HUES64 (cell line): Measurements from ENCODE around the gene EHMT2.
"Not testable (repeated sequence)": the region's sequence is repeated elsewhere in the genome, so short reads cannot be mapped to it uniquely, and the experiment has no call there.

Experiments used
- H3K27ac ChIP-seq: 2 replicates; pipeline ENCODE4 v1.7.0; 2013; ENCODE audit warnings: low read depth, low read length, inconsistent platforms
- H3K27me3 ChIP-seq: 2 replicates; pipeline ENCODE4 v1.6.1; 2013; ENCODE audit warnings: mild to moderate bottlenecking, low read length; ENCODE audit not compliant: insufficient read depth
- H3K36me3 ChIP-seq: 2 replicates; pipeline ENCODE4 v1.6.1; 2013; ENCODE audit warnings: mild to moderate bottlenecking, low read length; ENCODE audit not compliant: insufficient read depth
- H3K4me1 ChIP-seq: 2 replicates; pipeline ENCODE4 v1.6.1; 2013; ENCODE audit warnings: mild to moderate bottlenecking, low read length, moderate library complexity; ENCODE audit not compliant: insufficient read depth
- H3K4me3 ChIP-seq: 2 replicates; pipeline ENCODE4 v1.5.1; 2013; ENCODE audit warnings: mild to moderate bottlenecking, low read length, moderate library complexity
- H3K9ac ChIP-seq: 2 replicates; pipeline ENCODE4 v1.6.1; 2013; ENCODE audit warnings: mild to moderate bottlenecking, low read depth, low read length
- H3K9me3 ChIP-seq: 2 replicates; pipeline ENCODE4 v1.6.1; 2013; ENCODE audit warnings: low read depth, low read length; ENCODE audit not compliant: insufficient read depth
- WGBS: fragments of 150-250, 120-280 bp; methylation state at CpG from one replicate; pipeline ENCODE4 v1.1.7; 2013; ENCODE audit warnings: missing lambda C conversion rate; 5-methylcytosine and 5-hydroxymethylcytosine counted together

Gene EHMT2

GRCh38 chr6:31877651-31878161 is 19.8 kb downstream of the EHMT2 start:
- H3K9me3 ChIP-seq = no peaks in the 10 kb centered on the region
- no peak overlapping the region for H3K27ac ChIP-seq
- no peak overlapping the region for H3K4me3 ChIP-seq
- H3K9ac ChIP-seq = no peak overlapping the region
- WGBS = 81% methylated on average over 10 of the region's 10 CpGs
- no peaks in the 10 kb centered on the region for H3K27me3 ChIP-seq
- H3K4me1 ChIP-seq = no peaks in the 10 kb centered on the region
- peaks cover 32% of the 10 kb centered on the region for H3K36me3 ChIP-seq

GRCh38 chr6:31877125-31877650 is 20.3 kb downstream of the EHMT2 start:
- H3K9ac ChIP-seq = no peak overlapping the region
- H3K9me3 ChIP-seq = no peaks in the 10 kb centered on the region
- no peaks in the 10 kb centered on the region for H3K4me1 ChIP-seq
- H3K27ac ChIP-seq = no peak overlapping the region
- no peaks in the 10 kb centered on the region for H3K27me3 ChIP-seq
- 75% methylated on average over 3 of the region's 3 CpGs for WGBS
- no peak overlapping the region for H3K4me3 ChIP-seq
- peaks cover 27% of the 10 kb centered on the region for H3K36me3 ChIP-seq

GRCh38 chr6:31876357-31876756 is 21.1 kb downstream of the EHMT2 start:
- Histone ChIP-seq H3K9ac (no peak overlapping the region), H3K27ac (no peak overlapping the region), H3K4me3 (no peak overlapping the region), H3K36me3 (peaks cover 20% of the 10 kb centered on the region), H3K9me3 (no peaks in the 10 kb centered on the region), H3K27me3 (no peaks in the 10 kb centered on the region), H3K4me1 (0 out of 2 replicates have a peak, but pooled peaks cover 1% of the 10 kb centered on the region)
- 96% methylated on average over 6 of the region's 7 CpGs for WGBS

DNA sequence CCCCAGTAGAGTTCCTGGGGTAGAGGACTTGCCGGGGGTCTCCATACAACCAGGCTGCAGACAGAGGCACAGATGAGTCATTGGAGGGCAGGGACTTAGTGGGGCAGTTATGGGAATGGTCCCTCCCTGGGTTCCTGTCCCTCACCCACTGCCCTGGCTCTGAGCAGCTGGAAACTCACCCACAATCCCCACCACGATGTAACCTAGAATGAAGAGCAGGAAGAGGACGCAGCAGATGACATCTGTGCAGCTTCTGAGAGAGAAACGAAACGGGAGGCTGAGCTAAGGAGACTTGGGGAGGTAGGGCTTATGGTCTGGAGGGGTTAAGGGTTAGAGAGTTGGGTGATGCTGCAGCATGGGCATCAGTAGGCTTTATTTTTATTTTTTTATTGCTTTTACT is 21.6 kb downstream of the EHMT2 start:
- WGBS = 86% methylated on average over 5 of the region's 5 CpGs
- H3K4me3 ChIP-seq = no peak overlapping the region
- peaks cover 15% of the 10 kb centered on the region for H3K36me3 ChIP-seq
- H3K27me3 ChIP-seq = no peaks in the 10 kb centered on the region
- no peak overlapping the region for H3K27ac ChIP-seq
- no peaks in the 10 kb centered on the region for H3K9me3 ChIP-seq
- peaks cover 6% of the 10 kb centered on the region; the same call in 1 of the 2 replicates for H3K4me1 ChIP-seq
- no peak overlapping the region for H3K9ac ChIP-seq

- no peaks in the 10 kb centered on the region for H3K9me3 ChIP-seq
- peaks cover 6% of the 10 kb centered on the region for H3K36me3 ChIP-seq
- H3K4me3 ChIP-seq = no peak overlapping the region
- peaks cover 9% of the 10 kb centered on the region; the same call in 1 of the 2 replicates for H3K4me1 ChIP-seq
- 87% methylated on average over 5 of the region's 5 CpGs for WGBS
- H3K27ac ChIP-seq = no peak overlapping the region
- H3K27me3 ChIP-seq = no peaks in the 10 kb centered on the region
- no peak overlapping the region for H3K9ac ChIP-seq
Observed at GRCh38 chr6:31874836-31875572, 22.5 kb downstream of the EHMT2 start.

- H3K36me3 ChIP-seq = no peaks in the 10 kb centered on the region
- no peaks in the 10 kb centered on the region for H3K9me3 ChIP-seq
- peaks cover 9% of the 10 kb centered on the region; the same call in 1 of the 2 replicates for H3K4me1 ChIP-seq
- no peak overlapping the region for H3K9ac ChIP-seq
- H3K27me3 ChIP-seq = no peaks in the 10 kb centered on the region
- no peak overlapping the region for H3K27ac ChIP-seq
- no peak overlapping the region for H3K4me3 ChIP-seq
- WGBS = 82% methylated on average over 4 of the region's 4 CpGs
Observed at GRCh38 chr6:31874084-31874670, 23.3 kb downstream of the EHMT2 start.

DNA sequence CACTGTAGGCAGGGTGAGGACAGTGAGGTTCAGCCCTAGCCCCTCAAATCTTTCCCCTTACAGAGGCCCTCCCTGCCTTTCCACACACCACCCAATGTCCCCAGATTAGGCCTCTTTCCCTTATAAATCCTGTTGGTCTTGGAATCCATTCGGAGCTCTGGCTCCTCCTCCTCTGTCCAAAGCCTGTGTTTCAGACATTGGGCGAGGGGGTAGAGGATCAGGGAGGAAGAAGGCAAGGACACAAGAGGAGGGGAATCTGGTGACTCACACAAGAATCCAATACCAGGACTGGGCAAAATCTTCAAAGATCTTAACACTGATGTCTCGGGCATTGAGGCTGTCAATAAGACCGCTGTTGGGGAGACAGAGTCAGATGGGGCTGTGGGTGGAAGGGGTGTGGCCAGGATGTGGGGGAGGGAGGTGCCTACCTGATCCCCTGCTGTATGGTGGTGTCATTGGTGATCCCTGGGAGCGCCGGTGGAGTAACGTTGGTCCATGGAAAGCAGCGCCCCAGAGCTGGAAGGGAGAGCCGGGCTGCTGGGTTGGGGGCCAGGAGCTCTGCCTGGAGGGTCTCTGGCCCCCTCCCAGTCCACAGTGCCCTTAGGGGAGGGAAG is 26.3 kb downstream of the EHMT2 start:
- H3K4me3 ChIP-seq = no peak overlapping the region
- 70% methylated on average over 9 of the region's 9 CpGs for WGBS

DNA sequence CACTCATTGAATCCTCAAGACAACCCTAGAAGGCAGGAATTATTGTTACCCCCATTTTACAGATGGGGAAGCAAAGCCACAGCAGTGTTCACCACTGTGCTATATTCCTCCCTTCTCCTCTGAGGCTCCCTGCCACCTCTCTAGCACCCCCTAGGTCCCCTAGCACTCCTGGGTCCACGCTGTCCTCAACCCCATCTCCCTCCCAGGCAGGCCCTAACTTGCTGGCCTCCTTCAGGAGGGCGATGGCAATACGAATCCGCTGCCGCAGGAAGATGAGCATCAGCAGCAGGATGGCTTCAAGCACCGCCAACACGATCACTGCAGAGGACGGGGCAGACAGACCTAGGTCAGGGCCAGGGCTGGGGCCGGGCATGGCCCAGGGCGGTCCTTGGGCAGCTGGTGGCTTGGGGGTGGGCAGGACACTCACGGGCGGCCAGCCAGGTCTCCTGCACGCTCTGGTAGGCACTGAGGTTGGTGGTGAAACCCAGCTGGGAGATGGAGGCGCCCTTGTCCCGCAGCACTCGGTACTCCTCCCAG is 27.0 kb downstream of the EHMT2 start:
- H3K9ac ChIP-seq = no peak overlapping the region
- H3K9me3 ChIP-seq = no peaks in the 10 kb centered on the region
- H3K36me3 ChIP-seq = no peaks in the 10 kb centered on the region
- 88% methylated on average over 16 of the region's 16 CpGs for WGBS
- no peak overlapping the region for H3K27ac ChIP-seq
- no peak overlapping the region for H3K4me3 ChIP-seq
- no peaks in the 10 kb centered on the region for H3K27me3 ChIP-seq
- peaks cover 9% of the 10 kb centered on the region; the same call in 1 of the 2 replicates for H3K4me1 ChIP-seq

More for the DNA sequence above, 26.3 kb downstream of the EHMT2 start:
- Histone ChIP-seq H3K27me3 (no peaks in the 10 kb centered on the region), H3K9ac (no peak overlapping the region), H3K36me3 (no peaks in the 10 kb centered on the region), H3K9me3 (no peaks in the 10 kb centered on the region), H3K4me1 (peaks cover 9% of the 10 kb centered on the region; the same call in 1 of the 2 replicates), H3K27ac (no peak overlapping the region)

- peaks cover 9% of the 10 kb centered on the region; the same call in 1 of the 2 replicates for H3K4me1 ChIP-seq
- no peak overlapping the region for H3K4me3 ChIP-seq
- 89% methylated on average over 8 of the region's 8 CpGs for WGBS
- H3K9ac ChIP-seq = no peak overlapping the region
- H3K27me3 ChIP-seq = no peaks in the 10 kb centered on the region
- H3K9me3 ChIP-seq = no peaks in the 10 kb centered on the region
- no peak overlapping the region for H3K27ac ChIP-seq
- H3K36me3 ChIP-seq = no peaks in the 10 kb centered on the region
Observed at GRCh38 chr6:31869343-31869742, 28.2 kb downstream of the EHMT2 start.

- H3K9ac ChIP-seq, H3K27ac ChIP-seq, H3K4me3 ChIP-seq, H3K9me3 ChIP-seq, H3K27me3 ChIP-seq, H3K36me3 ChIP-seq, H3K4me1 ChIP-seq: not testable (repeated sequence)
- 100% methylated on average over 1 of the region's 1 CpG for WGBS
Observed at GRCh38 chr6:31868658-31868971, 28.9 kb downstream of the EHMT2 start.
